ENCODE data around the gene HOXD12. TPM values are rescaled to one million over a fixed set of nuclear protein-coding genes. Genes with fewer than 3 reads are reported as not detected.

The HOXD12 gene
- polyA plus RNA-seq, 12 donors, result 0.15 to 0.37 TPM; not detected in 10

DNA sequence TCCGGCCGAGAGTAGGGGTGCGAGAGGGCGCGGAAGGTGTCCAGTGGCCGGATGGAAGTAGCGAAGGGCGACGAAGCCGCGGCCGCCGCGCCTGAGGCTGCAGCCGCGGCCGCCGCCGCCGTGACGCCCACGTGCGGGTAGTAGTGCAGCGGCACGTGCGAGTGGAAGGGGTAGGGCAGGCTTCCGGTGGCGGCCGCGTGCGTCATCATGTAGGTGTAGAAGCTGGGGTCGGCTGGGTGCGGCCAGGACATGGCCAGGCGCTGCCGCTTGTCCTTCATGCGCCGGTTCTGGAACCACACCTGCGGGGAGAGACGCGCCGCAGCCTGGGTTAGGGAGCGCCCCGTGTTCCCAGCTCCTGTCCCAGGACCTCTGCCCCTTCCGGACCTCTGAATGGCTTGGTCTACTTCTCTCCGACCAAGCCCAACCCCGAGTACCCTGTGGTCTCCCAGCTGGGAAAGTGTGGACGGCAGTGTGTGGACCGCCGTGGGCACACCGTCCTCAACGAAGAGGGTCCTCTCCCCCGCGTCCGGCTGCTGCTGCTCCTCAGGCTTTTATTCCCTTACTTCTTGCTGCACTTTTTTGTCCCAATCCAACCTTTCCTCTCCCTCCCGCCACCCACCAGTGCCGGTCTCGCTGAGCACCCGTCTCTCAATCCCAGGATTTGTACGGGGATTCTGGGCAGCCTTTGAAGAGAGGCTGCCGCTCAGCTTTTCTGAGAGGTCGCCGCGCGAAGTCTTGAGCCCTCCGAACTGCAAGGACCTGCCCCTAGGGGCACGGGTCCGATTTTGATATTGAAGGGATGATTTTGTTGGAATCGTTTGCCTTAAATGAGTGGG, 18.8 kb upstream of the HOXD12 start:
- DNase-seq, result no peak

DNA sequence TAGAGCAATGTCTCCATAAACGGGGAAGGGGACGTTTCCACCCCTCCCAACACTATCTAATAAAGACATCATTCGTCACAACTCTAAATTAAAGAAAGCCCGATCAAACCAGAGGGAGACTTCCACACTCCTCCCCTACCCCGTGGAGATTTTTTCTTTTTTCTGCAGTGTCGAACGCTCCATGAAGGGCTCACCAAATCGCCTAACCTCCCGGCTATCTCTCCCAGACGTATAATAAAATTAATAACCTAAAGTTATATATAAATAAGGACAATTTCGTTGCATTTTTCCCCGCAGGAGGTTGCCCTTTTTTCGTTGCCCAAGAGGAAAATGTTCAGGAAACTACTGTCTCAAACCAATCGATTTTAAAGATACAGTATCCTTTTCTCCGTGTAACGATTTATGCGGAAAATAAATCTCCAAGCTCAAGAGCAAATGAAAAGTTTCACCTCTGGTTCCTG, 18.2 kb upstream of the HOXD12 start:
- DNase-seq, result no peak

DNA sequence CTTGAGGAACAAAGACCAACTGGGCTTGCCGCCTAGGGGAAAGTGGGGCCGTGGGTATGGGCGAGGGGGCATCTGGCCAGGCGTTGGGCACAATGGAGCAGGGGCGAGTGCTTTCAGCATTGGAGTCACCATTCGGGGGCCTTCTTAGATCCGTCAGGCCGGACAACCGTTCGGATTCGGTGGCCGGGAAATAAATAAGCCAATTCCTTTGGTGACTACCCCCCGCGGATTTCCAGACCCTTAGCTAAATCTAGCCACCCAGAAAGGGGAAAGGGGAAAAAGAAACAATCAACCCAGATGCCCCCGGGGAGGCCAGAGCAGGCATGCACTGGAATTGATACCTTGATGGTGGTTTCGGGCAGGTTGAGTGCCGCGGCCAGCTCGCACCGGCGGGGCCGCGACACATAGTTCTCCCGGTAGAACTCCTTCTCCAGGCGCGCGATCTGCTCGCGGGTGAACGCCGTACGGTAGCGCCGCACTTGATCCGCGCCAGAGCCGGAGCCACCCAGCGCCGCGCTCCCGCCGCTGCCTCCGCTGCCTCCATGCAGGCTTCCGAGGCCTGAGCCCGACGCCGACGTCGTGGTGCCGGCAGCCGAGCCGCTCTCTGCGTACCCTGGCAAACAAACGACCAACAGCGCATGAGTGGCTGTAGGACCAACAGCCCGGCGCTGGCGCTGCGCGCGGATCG, 17.6 kb upstream of the HOXD12 start:
- DNase-seq, result no peak

DNA sequence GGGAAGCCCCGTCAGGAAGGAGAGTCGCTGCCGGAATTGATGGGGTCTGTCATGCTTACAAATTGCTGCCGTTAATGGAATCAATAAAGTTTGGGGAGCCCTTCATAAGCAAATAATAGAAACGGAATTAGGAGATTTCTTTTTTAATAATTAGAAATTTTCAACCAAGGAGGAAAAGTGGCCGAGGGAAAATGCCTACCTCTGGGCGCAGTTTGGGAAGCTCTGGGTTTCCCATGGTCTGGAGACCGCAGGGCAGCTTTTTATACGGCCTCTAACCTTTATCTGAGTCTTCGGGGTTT, 17.1 kb upstream of the HOXD12 start:
- DNase-seq, result no peak

DNA sequence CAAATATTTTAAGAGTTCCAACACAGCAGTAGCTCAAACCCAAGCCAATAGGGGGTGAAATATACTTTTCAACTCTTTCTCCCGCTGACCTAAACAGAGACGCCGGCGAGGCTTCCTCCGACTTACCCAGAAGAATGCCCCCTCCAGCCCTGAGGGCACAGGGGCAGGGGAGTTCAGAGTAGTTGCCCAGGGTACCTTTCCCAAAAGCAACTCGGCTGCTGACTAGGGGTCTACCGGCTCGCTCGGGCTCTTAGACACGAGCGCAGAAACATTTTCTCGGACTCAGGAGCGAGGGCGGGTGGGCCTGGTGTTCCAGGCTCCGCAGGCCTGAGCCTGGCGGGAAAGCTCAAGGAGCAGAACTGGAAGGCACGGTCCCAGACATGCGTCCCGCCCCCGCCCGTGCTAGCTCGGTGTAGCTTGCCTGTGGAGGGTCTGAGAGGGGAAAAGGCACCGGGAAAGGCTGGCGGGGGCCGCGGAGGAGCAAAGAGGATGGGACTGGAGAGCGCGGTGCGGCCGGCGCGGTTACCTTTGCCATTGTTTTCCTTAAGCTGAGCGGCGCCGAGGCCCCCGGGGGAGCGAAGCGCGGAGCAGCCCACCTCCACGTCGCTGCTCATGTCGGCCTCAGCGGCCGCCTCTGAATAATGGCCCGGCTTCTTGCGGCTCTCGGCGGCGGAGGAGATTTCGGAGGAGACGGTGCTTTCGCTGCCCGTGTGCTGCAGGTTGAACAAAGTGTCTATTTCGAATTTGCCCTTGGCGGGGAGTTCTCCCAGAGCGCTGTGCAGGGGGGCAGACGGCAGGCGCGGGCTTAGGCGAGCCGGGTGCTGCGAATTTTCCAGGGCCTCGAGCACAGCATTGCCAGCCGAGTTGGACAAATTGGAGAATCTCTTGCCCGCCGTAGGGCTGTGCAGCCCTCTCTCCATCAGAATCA, 16.5 kb upstream of the HOXD12 start:
- no peak for DNase-seq

DNA sequence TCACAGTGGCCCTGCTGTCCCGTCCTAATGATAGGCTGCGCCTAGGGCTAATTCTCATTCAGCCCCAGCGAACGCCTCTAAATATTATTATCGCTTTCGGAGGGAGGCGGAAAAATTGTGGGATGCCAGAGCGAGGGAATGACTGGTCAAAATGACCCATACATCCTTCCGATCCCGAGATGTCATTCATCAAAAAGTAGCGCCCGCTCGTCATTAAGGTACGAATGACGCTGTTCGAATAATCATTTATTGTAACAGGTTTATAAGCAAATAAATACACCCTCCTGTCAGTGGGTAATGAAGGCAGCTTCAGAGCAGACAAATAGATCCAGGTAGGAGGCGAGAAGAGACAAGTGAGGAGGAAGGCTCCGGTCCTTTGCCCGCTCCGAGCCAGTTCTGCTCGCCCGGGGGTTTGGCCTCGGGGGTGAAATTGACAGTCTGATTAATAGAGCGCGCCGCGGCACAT, 15.8 kb upstream of the HOXD12 start, which contains the start of gene EVX2:
Gene EVX2, minus strand, starts transcription at position 167 of the 466 bp plus-strand sequence. CDS start 186 bp downstream, outside the sequence.
- DNase-seq, result no peak

DNA sequence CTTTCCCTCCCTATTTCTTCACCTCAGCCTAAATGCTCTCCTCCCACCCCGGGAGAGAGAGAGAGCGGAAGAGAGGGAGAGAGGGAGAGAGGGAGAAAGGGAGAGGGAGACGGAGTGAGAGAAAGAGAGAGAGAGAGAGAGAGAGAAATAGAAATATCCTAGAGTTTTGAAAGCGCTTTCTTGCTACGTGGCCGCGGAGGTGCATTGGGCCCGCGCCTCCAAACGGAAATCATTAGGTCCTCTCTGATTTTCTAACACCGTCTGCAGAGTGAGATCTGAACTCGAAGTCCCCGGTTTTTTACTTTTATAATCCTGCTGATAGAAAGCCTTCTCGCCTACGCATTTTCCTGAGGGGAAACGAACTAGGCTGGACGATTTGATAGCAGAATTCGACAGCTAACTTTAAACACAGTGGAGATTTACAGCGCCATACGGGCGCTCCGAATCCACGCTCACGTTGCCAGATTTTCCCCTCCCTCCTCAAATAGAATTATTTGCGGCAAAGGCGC, 14.9 kb upstream of the HOXD12 start:
- DNase-seq, result no peak

DNA sequence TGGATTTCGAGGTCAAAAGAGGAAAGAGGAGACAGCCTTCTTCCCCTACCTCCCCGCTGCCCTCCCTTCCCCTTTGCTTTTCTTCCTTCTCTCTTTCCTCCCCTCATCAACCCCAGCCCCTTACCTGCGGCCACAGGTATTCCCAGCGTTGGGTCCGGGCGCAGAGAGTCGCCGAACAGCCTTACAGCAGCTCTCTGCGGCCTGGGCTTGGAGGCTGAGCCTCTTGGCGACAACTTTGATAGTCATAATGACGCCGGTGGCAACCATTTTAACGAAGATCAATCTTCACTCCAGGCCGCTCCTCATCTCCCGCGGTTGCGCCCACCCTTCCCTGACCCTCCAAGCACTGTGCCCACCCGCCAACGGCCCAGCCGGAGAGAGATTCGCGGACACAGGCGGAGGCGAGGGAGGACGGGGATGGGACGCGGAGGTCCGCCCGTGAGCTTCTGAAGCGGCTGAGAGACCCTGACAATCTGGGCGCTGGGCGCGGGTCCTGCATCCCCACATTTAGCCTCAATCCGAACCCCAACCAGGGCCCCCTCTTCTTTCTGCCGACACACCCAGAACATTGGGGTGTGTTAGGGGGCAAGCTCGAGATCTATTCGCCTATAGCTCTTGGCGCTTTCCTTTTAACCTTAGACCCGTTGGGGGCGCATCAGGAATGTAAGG, 14.3 kb upstream of the HOXD12 start:
- DNase-seq, result peak; percentile 13

DNA sequence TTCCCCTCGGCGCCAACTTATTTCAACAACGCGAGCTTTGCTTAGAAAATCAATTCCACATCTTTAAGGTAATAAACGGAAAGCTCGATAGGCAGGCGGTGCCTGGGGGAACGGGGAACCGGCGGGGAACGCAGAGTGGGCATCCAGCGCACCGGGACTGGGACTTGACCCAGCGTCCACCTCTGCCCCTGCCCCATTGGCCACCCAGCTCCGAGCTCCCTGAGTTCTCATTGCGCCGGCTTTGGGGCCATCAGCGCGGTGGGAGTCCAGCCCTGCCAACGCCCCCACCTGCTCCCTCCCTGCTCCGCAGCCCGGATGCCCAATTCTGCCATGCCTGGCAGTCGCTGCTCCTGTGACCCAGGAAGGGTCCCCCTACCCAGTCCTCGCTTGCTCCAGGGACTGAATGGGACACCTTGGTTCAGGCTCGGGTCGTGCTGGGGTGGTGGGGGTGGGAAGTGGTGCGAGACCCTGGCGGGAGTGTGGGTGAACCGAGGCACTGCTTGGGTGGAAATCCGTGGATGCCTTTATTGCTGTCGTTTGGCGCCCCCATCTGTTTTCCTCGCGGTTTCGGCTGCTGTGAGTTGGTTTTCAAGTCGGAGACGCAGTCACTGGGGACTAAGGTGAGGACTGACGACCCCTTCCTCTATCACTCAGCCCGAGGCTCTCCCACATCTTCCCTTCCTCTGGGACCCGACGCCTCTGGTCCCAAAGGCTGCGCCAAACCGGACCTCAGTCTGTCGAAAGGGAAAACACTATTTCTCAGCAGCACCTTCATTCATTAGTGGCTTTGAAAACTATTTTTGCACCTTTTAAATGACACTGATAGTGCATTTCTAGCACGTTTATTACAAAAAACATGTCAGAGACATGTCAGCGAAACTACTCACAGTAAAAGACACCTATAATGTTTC, 13.5 kb upstream of the HOXD12 start:
- DNase-seq, result peak; percentile 40

DNA sequence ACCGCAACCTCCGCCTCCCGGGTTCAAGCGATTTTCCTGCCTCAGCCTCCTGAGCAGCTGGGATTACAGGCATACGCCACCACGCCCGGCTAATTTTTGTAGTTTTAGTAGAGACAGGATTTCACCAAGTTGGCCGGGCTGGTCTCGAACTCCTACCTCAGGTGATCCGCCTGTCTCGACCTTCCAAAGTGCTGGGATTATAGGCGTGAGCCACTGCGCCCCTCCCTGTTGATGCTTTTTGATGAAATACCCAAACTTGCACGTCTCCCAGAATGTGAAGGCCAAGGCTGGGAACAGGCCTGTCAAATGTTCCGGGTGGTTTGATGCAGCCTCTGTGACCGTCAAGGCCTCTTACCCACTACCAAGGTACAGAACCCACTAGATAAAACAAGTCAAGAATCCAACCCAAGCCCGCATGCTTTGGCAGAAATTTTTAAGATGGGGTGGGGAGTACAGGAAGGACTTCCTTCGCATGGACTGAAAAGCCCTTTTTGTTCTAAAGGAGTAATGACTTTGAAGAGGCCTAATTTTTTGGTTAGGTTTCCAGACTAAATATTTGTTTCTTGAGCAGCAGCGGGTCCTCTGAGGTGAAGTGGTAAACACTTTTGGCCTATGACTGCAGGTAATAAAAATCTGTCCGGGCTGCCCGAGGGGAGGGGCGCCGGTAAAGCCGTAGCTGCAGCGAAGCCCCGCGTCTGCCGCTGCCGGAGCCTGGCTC, 12.1 kb upstream of the HOXD12 start:
- peak; percentile 4 for DNase-seq

DNA sequence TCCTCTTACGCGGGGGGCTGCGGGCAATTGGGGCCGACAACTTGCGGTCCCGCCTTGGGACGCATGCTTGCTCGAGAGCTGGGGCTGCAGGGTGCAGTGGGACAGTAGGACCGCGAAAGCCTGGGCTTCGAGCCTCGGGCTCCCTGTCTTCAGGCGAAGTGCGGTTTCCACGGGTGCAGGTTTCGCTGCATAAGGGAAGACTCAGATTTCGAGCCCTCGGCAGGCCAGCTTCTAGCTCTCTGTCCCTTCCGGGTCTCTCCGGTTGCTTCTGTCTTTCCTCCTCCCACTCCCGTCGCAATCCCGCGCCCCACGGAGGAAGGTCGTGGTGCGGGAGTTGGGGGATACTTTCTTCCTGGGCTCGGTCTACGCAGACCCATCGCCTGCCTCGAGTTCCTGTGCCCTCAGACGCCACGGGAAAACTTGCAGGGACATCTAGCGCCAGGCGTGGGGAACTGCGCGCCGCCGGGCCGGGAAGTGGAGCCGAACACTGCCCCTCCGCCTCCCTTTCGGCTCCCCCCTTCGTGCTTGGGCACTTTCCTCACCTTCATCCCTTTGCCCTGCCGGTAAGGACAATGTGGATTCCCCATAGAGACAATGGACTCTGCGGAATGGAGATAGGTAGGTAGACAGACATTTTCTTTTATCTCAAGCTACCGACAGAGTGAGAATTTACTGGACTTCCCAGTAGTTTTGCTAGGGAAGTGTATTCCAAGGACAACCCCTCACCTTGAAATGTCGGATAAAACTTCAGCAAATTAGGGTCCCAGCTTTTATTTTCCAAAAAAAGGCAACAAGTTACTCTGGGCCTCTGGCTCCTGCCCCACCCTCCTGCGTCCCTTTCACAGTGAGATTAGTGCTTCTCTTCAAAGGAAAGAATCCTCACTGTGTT, 11.3 kb upstream of the HOXD12 start:
- DNase-seq, result peak; percentile 68

DNA sequence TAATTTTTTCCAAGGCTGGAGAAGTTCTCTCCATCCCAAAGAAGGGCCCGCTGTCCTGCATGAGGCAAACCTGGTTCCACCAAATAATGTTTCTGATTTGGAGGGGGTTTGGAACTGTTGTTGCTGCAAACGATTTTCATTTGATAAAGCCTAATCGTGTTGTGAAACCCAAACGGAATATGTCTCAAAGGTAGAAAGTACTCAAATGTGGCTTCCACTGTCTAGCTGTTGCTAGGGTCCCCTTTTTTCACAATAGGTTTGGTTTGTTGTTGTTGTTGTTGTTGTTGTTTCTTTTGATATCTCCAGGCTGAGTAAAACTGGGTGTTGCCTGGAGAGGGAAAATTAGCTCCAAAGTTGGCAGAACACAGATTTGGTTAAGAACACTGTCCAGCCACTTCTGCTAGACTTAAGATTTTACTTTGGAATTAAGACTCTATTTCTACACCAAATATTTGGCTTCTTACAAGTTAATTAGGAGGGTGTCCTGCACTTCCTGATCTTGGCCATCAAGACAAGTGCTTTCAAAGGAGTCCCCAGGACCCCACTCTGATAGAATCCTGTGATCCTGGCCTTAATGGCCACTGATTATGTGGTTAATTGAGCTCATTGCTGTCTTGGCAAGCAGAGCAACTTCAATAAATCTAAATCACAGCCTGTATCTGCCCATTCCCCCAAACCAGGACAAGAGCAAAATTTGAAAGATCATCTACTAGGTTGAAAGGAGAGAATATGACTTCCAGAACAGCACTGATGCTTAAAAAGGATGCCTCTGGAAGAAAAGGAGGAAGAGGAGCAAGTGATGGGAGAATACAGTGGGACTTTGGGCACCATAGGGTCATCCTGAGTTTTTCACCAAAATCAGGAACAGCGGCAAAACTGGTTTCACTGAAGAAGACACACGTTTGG, 10.4 kb upstream of the HOXD12 start:
- DNase-seq, result no peak

DNA sequence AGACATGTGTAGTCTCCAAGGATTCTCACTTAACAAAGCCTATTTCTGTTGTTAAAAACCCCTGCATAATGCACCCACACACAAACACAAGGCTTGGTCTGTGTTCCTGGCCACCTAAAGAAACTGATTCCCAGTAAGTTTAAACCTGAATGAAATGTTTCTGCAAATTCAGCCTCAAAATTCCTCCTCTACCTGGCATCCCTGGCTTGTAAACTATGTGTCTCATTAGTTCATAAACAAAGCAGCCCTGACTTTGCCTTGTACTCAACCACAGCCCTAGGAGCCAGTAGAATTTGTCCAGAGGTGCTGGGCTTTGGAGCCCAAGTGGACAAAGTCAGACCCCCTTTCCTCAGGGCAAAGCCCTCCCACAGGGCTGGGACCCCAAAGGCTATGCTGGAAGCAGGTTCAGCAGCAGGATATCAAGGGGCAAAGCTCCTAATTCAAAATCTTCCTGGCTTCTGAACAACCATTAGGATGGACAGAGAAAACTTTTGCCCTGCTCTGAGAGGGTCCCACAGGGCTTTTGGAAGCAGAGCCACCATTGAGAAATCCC, 9.7 kb upstream of the HOXD12 start:
- DNase-seq, result no peak

DNA sequence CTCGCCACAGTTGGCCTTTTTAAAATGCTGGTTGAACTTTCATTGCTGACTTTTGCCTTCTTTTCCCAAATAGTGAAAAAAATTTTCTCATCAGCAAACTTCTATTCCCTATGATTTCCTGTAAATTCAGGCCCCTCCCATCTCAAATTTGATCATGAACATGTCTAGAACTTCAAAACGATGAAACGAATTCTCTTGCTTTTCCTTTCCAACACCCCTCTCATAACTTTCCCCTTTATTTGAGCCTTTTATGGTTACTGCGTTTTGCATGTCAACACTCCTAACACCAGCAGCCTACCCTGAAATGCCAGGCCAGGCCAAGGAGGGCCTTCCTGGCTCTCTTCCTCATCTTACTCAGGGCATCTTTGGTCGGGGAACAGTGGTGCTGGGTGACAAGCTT, 8.7 kb upstream of the HOXD12 start:
- no peak for DNase-seq

DNA sequence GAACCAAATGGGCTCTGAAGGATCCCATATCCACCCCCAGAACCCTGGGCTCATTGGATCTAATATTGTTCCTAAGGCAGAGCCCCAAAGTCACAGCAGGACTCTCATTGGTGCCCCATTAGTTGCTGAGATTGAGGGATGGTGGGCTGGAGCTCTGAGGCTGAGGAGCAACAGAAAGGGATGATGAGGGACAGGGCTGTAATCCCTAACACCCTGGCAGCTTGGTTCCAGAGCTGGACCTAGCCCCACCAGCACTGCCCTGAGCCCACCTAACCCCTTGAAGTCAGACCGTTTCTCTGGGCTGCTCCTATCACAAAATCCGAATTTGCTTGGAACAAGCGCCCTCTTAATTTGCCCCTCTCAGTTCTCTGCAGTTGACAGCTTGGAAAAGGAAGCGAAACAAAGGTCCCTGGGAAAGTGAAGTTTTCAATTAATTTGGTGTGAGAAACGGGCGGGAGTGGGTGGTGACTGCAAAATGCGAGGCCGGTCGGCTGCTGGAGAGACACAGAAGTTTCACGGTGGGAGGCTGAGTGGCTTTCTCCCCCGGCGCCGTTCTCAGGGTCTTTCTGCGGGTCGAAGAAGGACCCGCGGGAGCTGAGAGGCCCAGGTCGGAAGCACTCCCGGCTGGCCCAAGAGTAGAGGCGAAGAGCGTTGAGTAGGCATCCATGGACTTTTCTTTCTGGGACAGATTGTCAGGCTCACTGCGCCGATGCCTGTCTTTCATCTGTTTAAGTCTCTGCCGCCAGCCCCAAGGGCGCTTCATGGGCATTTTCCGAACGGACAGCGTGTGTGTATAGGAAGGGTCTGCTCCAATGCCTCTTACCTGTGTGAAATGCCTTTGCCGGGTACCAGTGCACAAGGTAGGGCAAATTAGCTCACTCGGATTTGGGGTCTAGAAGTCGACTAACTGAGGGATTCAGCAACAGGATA, 8.0 kb upstream of the HOXD12 start:
- DNase-seq, result no peak

Measured in muscle of arm (tissue), 12 donors.